ENCODE measurements around the gene LARGE1.

Gene LARGE1

GRCh38 chr22:33817512-33818127 lies 102.7 kb downstream of the LARGE1 start:
- DNase-seq (ENCODE audit: low read depth), result no peak
- no peaks in the 10 kb centered on the region for H3K36me3 ChIP-seq (ENCODE audit: control insufficient read depth, insufficient read depth, low read length, severe bottlenecking)
- H3K4me1 ChIP-seq (ENCODE audit: control insufficient read depth, insufficient read depth, low read length), result no peaks in the 10 kb centered on the region
- H3K9me3 ChIP-seq (ENCODE audit: control insufficient read depth, low read length), result no peaks in the 10 kb centered on the region
- no peaks in the 10 kb centered on the region for H3K27me3 ChIP-seq (replicated peaks; ENCODE audit: control insufficient read depth, insufficient read depth, low read length)
- H3K9ac ChIP-seq (ENCODE audit: low read length), result no peak overlapping the region
- no peak overlapping the region for H3K4me3 ChIP-seq (ENCODE audit: low read length)

- Histone ChIP-seq H3K4me1 (ENCODE audit: control insufficient read depth, insufficient read depth, low read length) (peaks cover 20% of the 10 kb centered on the region), H3K9ac (ENCODE audit: low read length) (no peak overlapping the region), H3K27me3 (replicated peaks; ENCODE audit: control insufficient read depth, insufficient read depth, low read length) (no peaks in the 10 kb centered on the region), H3K36me3 (ENCODE audit: control insufficient read depth, insufficient read depth, low read length, severe bottlenecking) (no peaks in the 10 kb centered on the region), H3K4me3 (ENCODE audit: low read length) (no peak overlapping the region), H3K9me3 (ENCODE audit: control insufficient read depth, low read length) (no peaks in the 10 kb centered on the region)
- no peak for DNase-seq (ENCODE audit: low read depth)
Measured at GRCh38 chr22:33812360-33812977, 107.8 kb downstream of the LARGE1 start.

GRCh38 chr22:33811686-33812085 lies 108.6 kb downstream of the LARGE1 start:
- no peaks in the 10 kb centered on the region for H3K27me3 ChIP-seq (replicated peaks; ENCODE audit: control insufficient read depth, insufficient read depth, low read length)
- peaks cover 27% of the 10 kb centered on the region for H3K4me1 ChIP-seq (ENCODE audit: control insufficient read depth, insufficient read depth, low read length)

GRCh38 chr22:33811208-33811607 lies 109.1 kb downstream of the LARGE1 start:
- Histone ChIP-seq H3K36me3 (ENCODE audit: control insufficient read depth, insufficient read depth, low read length, severe bottlenecking) (no peaks in the 10 kb centered on the region), H3K27me3 (replicated peaks; ENCODE audit: control insufficient read depth, insufficient read depth, low read length) (no peaks in the 10 kb centered on the region), H3K4me1 (ENCODE audit: control insufficient read depth, insufficient read depth, low read length) (peaks cover 29% of the 10 kb centered on the region), H3K9ac (ENCODE audit: low read length) (peak overlapping the region; percentile 50), H3K9me3 (ENCODE audit: control insufficient read depth, low read length) (no peaks in the 10 kb centered on the region), H3K4me3 (ENCODE audit: low read length) (no peak overlapping the region)
- DNase-seq (ENCODE audit: low read depth), result no peak

More at GRCh38 chr22:33811686-33812085, 108.6 kb downstream of the LARGE1 start:
- Histone ChIP-seq H3K4me3 (ENCODE audit: low read length) (no peak overlapping the region), H3K9ac (ENCODE audit: low read length) (peak overlapping the region; percentile 50), H3K36me3 (ENCODE audit: control insufficient read depth, insufficient read depth, low read length, severe bottlenecking) (no peaks in the 10 kb centered on the region), H3K9me3 (ENCODE audit: control insufficient read depth, low read length) (no peaks in the 10 kb centered on the region)
- peak; percentile 78 for DNase-seq (ENCODE audit: low read depth)

- peak; percentile 40 for DNase-seq (ENCODE audit: low read depth)
- no peaks in the 10 kb centered on the region for H3K27me3 ChIP-seq (replicated peaks; ENCODE audit: control insufficient read depth, insufficient read depth, low read length)
- H3K4me3 ChIP-seq (ENCODE audit: low read length), result peak overlapping the region; percentile 13
- no peaks in the 10 kb centered on the region for H3K36me3 ChIP-seq (ENCODE audit: control insufficient read depth, insufficient read depth, low read length, severe bottlenecking)
- no peaks in the 10 kb centered on the region for H3K9me3 ChIP-seq (ENCODE audit: control insufficient read depth, low read length)
- H3K4me1 ChIP-seq (ENCODE audit: control insufficient read depth, insufficient read depth, low read length), result peaks cover 49% of the 10 kb centered on the region
- H3K9ac ChIP-seq (ENCODE audit: low read length), result no peak overlapping the region
Measured at GRCh38 chr22:33807470-33807869, 112.8 kb downstream of the LARGE1 start.

- H3K4me3 ChIP-seq (ENCODE audit: low read length), result no peak overlapping the region
- peaks cover 37% of the 10 kb centered on the region for H3K4me1 ChIP-seq (ENCODE audit: control insufficient read depth, insufficient read depth, low read length)
- no peaks in the 10 kb centered on the region for H3K27me3 ChIP-seq (replicated peaks; ENCODE audit: control insufficient read depth, insufficient read depth, low read length)
- no peak overlapping the region for H3K9ac ChIP-seq (ENCODE audit: low read length)
- no peaks in the 10 kb centered on the region for H3K9me3 ChIP-seq (ENCODE audit: control insufficient read depth, low read length)
- DNase-seq (ENCODE audit: low read depth), result peak; percentile 22
- H3K36me3 ChIP-seq (ENCODE audit: control insufficient read depth, insufficient read depth, low read length, severe bottlenecking), result no peaks in the 10 kb centered on the region
Measured at GRCh38 chr22:33806191-33806590, 114.1 kb downstream of the LARGE1 start.

GRCh38 chr22:33803371-33804282 lies 116.6 kb downstream of the LARGE1 start:
- H3K4me1 ChIP-seq (ENCODE audit: control insufficient read depth, insufficient read depth, low read length), result peaks cover 34% of the 10 kb centered on the region
- H3K36me3 ChIP-seq (ENCODE audit: control insufficient read depth, insufficient read depth, low read length, severe bottlenecking), result no peaks in the 10 kb centered on the region
- H3K9ac ChIP-seq (ENCODE audit: low read length), result no peak overlapping the region
- H3K27me3 ChIP-seq (replicated peaks; ENCODE audit: control insufficient read depth, insufficient read depth, low read length), result no peaks in the 10 kb centered on the region
- H3K4me3 ChIP-seq (ENCODE audit: low read length), result peak overlapping the region; percentile 10
- no peaks in the 10 kb centered on the region for H3K9me3 ChIP-seq (ENCODE audit: control insufficient read depth, low read length)
- DNase-seq (ENCODE audit: low read depth), result peak; percentile 89

- Histone ChIP-seq H3K27me3 (replicated peaks; ENCODE audit: control insufficient read depth, insufficient read depth, low read length) (no peaks in the 10 kb centered on the region), H3K9ac (ENCODE audit: low read length) (no peak overlapping the region), H3K4me1 (ENCODE audit: control insufficient read depth, insufficient read depth, low read length) (peaks cover 9% of the 10 kb centered on the region), H3K9me3 (ENCODE audit: control insufficient read depth, low read length) (no peaks in the 10 kb centered on the region), H3K36me3 (ENCODE audit: control insufficient read depth, insufficient read depth, low read length, severe bottlenecking) (no peaks in the 10 kb centered on the region), H3K4me3 (ENCODE audit: low read length) (no peak overlapping the region)
- no peak for DNase-seq (ENCODE audit: low read depth)
Measured at GRCh38 chr22:33798401-33798800, 121.9 kb downstream of the LARGE1 start.

- no peak for DNase-seq (ENCODE audit: low read depth)
- no peak overlapping the region for H3K9ac ChIP-seq (ENCODE audit: low read length)
- H3K4me1 ChIP-seq (ENCODE audit: control insufficient read depth, insufficient read depth, low read length), result peaks cover 5% of the 10 kb centered on the region
- no peaks in the 10 kb centered on the region for H3K9me3 ChIP-seq (ENCODE audit: control insufficient read depth, low read length)
- no peak overlapping the region for H3K4me3 ChIP-seq (ENCODE audit: low read length)
- H3K36me3 ChIP-seq (ENCODE audit: control insufficient read depth, insufficient read depth, low read length, severe bottlenecking), result no peaks in the 10 kb centered on the region
- no peaks in the 10 kb centered on the region for H3K27me3 ChIP-seq (replicated peaks; ENCODE audit: control insufficient read depth, insufficient read depth, low read length)
Measured at GRCh38 chr22:33796494-33796893, 123.8 kb downstream of the LARGE1 start.

GRCh38 chr22:33793475-33793874 lies 126.8 kb downstream of the LARGE1 start:
- peaks cover 5% of the 10 kb centered on the region for H3K4me1 ChIP-seq (ENCODE audit: control insufficient read depth, insufficient read depth, low read length)
- H3K27me3 ChIP-seq (replicated peaks; ENCODE audit: control insufficient read depth, insufficient read depth, low read length), result no peaks in the 10 kb centered on the region
- H3K9ac ChIP-seq (ENCODE audit: low read length), result peak overlapping the region; percentile 27
- DNase-seq (ENCODE audit: low read depth), result no peak
- H3K9me3 ChIP-seq (ENCODE audit: control insufficient read depth, low read length), result peaks cover 9% of the 10 kb centered on the region
- H3K36me3 ChIP-seq (ENCODE audit: control insufficient read depth, insufficient read depth, low read length, severe bottlenecking), result no peaks in the 10 kb centered on the region
- no peak overlapping the region for H3K4me3 ChIP-seq (ENCODE audit: low read length)

GRCh38 chr22:33792832-33793231 lies 127.4 kb downstream of the LARGE1 start:
- no peaks in the 10 kb centered on the region for H3K36me3 ChIP-seq (ENCODE audit: control insufficient read depth, insufficient read depth, low read length, severe bottlenecking)
- no peaks in the 10 kb centered on the region for H3K27me3 ChIP-seq (replicated peaks; ENCODE audit: control insufficient read depth, insufficient read depth, low read length)
- H3K9me3 ChIP-seq (ENCODE audit: control insufficient read depth, low read length), result peaks cover 15% of the 10 kb centered on the region
- peak overlapping the region; percentile 33 for H3K4me3 ChIP-seq (ENCODE audit: low read length)
- peaks cover 5% of the 10 kb centered on the region for H3K4me1 ChIP-seq (ENCODE audit: control insufficient read depth, insufficient read depth, low read length)
- no peak overlapping the region for H3K9ac ChIP-seq (ENCODE audit: low read length)
- DNase-seq (ENCODE audit: low read depth), result no peak

Data from adipocyte (in vitro differentiated cells).